ENCODE measurements around the gene PARP11.
"Not testable (repeated sequence)": the region's sequence is repeated elsewhere in the genome, so short reads cannot be mapped to it uniquely, and the experiment has no call there.

Gene PARP11

DNA sequence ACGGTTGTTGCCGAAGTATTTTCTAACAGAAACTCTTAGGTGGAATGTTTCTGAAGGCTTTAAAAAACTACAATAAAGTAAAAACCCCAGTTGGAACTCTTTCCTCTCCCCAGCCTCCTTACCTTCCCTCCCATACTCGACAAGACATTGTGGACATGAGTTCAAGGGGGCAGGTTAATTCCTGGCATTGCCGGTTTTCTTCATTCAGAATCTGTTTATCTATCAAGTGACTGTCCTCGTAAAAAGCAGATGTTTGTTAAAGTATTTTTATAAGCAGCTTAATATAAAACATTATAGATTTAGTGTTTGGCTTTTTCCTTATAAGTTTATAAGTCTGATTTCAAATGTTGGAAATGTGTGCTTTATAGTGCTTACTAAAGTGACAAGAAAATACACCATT lies 30.7 kb downstream of the PARP11 start:
- Histone ChIP-seq H2BK12ac (ENCODE audit: low read length) (no peak overlapping the region), H3K4ac (ENCODE audit: low read depth, low read length) (no peak overlapping the region), H3K4me2 (ENCODE audit: low read length) (no peak overlapping the region), H3K23ac (ENCODE audit: low read length) (no peak overlapping the region), H4K12ac (ENCODE audit: low read depth, low read length) (no peak overlapping the region), H2BK5ac (ENCODE audit: low read depth, low read length, poor library complexity) (no peak overlapping the region), H3K18ac (ENCODE audit: low read length) (no peak overlapping the region), H4K91ac (ENCODE audit: low read depth, low read length) (no peak overlapping the region), H3K79me2 (ENCODE audit: control insufficient read depth, insufficient read depth, low read length, poor library complexity) (no peaks in the 10 kb centered on the region), H3K4me1 (ENCODE audit: control insufficient read depth in 1 of 2, insufficient read depth in 2 of 2, low read length in 2 of 2) (no peaks in the 10 kb centered on the region), H3K79me1 (ENCODE audit: low read length) (no peaks in the 10 kb centered on the region), H3K27ac (ENCODE audit: low read depth, low read length) (no peak overlapping the region), H2AFZ (ENCODE audit: insufficient read depth, low read length, poor library complexity) (no peak overlapping the region), H3K9me3 (ENCODE audit: insufficient read depth, low read depth, low read length) (no peaks in the 10 kb centered on the region), H3K27me3 (ENCODE audit: insufficient read depth, low read length) (no peaks in the 10 kb centered on the region), H3K36me3 (ENCODE audit: control insufficient read depth in 1 of 2, insufficient read depth in 2 of 2, low read length in 2 of 2) (peaks cover 0 to 3% of the 10 kb centered on the region in 2 experiments), H4K8ac (ENCODE audit: low read depth, low read length) (no peak overlapping the region), H3K14ac (ENCODE audit: low read length) (no peak overlapping the region), H2AK5ac (ENCODE audit: low read length) (no peak overlapping the region), H3K4me3 (ENCODE audit: low read depth, low read length) (no peak overlapping the region), H3K9ac (ENCODE audit: low read length) (no peak overlapping the region), H2BK120ac (ENCODE audit: insufficient read depth, low read length, poor library complexity) (no peak overlapping the region)
- DNase-seq: no peak
- WGBS (ENCODE audit: extremely low coverage, insufficient coverage, insufficient read length): no CpG with 5 or more reads among the region's 5 CpGs

DNA sequence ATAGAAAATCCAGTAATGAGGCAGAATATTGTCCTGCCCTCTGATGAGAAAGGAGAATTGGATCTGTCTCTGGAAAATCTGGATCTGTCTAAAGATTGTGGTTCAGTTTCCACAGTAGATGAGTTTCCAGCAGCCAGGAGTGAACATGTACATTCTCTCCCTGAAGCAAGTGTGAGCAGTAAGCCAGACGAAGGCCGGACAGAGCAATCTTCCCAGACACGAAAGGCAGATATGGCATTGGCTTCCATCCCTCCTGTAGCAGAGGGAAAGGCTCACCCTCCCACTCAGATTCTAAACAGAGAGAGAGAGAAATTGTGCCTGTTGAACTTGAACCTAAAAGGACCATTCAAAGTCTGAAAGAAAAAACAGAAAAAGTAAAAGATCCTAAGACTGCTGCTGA lies 31.4 kb downstream of the PARP11 start:
- Histone ChIP-seq H3K9ac (ENCODE audit: low read length) (no peak overlapping the region), H2AK5ac (ENCODE audit: low read length) (no peak overlapping the region), H3K27me3 (ENCODE audit: insufficient read depth, low read length) (no peaks in the 10 kb centered on the region), H3K4me2 (ENCODE audit: low read length) (no peak overlapping the region), H2BK120ac (ENCODE audit: insufficient read depth, low read length, poor library complexity) (no peak overlapping the region), H3K4ac (ENCODE audit: low read depth, low read length) (no peak overlapping the region), H3K9me3 (ENCODE audit: insufficient read depth, low read depth, low read length) (no peaks in the 10 kb centered on the region), H3K23ac (ENCODE audit: low read length) (no peak overlapping the region), H3K79me1 (ENCODE audit: low read length) (no peaks in the 10 kb centered on the region), H2AFZ (ENCODE audit: insufficient read depth, low read length, poor library complexity) (no peak overlapping the region), H4K91ac (ENCODE audit: low read depth, low read length) (no peak overlapping the region), H3K27ac (ENCODE audit: low read depth, low read length) (no peak overlapping the region), H3K18ac (ENCODE audit: low read length) (no peak overlapping the region), H3K4me1 (ENCODE audit: control insufficient read depth in 1 of 2, insufficient read depth in 2 of 2, low read length in 2 of 2) (no peaks in the 10 kb centered on the region), H4K12ac (ENCODE audit: low read depth, low read length) (no peak overlapping the region), H3K36me3 (ENCODE audit: control insufficient read depth in 1 of 2, insufficient read depth in 2 of 2, low read length in 2 of 2) (peaks cover 0 to 3% of the 10 kb centered on the region in 2 experiments), H4K8ac (ENCODE audit: low read depth, low read length) (no peak overlapping the region), H2BK5ac (ENCODE audit: low read depth, low read length, poor library complexity) (no peak overlapping the region), H2BK12ac (ENCODE audit: low read length) (no peak overlapping the region), H3K14ac (ENCODE audit: low read length) (no peak overlapping the region), H3K79me2 (ENCODE audit: control insufficient read depth, insufficient read depth, low read length, poor library complexity) (no peaks in the 10 kb centered on the region), H3K4me3 (ENCODE audit: low read depth, low read length) (no peak overlapping the region)
- WGBS (ENCODE audit: extremely low coverage, insufficient coverage, insufficient read length): no CpG with 5 or more reads among the region's 3 CpGs
- no peak for DNase-seq

DNA sequence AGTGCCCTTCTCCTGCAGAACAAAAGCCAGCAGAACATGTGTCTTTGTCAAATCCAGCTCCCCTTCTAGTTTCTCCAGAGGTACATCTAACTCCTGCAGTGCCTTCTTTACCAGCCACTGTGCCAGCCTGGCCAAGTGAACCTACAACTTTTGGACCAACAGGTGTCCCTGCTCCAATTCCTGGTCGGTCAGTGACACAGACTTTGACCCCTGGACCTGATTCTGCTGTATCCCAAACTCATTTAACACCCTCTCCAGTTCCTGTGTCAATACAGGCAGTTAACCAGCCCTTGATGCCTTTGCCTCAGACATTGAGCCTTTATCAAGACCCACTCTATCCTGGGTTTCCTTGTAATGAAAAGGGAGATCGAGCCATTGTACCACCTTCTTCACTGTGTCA lies 32.4 kb downstream of the PARP11 start:
- not testable (repeated sequence) for H4K8ac ChIP-seq (ENCODE audit: low read depth, low read length); H3K18ac ChIP-seq (ENCODE audit: low read length); H3K4me2 ChIP-seq (ENCODE audit: low read length); H2AFZ ChIP-seq (ENCODE audit: insufficient read depth, low read length, poor library complexity); H3K79me1 ChIP-seq (ENCODE audit: low read length); H3K9ac ChIP-seq (ENCODE audit: low read length); H3K4me1 ChIP-seq (ENCODE audit: control insufficient read depth in 1 of 2, insufficient read depth in 2 of 2, low read length in 2 of 2); H2AK5ac ChIP-seq (ENCODE audit: low read length); H3K4ac ChIP-seq (ENCODE audit: low read depth, low read length); H3K9me3 ChIP-seq (ENCODE audit: insufficient read depth, low read depth, low read length); H3K27me3 ChIP-seq (ENCODE audit: insufficient read depth, low read length); H3K14ac ChIP-seq (ENCODE audit: low read length); H3K36me3 ChIP-seq (ENCODE audit: control insufficient read depth in 1 of 2, insufficient read depth in 2 of 2, low read length in 2 of 2); H3K27ac ChIP-seq (ENCODE audit: low read depth, low read length); H2BK12ac ChIP-seq (ENCODE audit: low read length); H4K12ac ChIP-seq (ENCODE audit: low read depth, low read length); H3K23ac ChIP-seq (ENCODE audit: low read length); H3K4me3 ChIP-seq (ENCODE audit: low read depth, low read length); H2BK5ac ChIP-seq (ENCODE audit: low read depth, low read length, poor library complexity); H2BK120ac ChIP-seq (ENCODE audit: insufficient read depth, low read length, poor library complexity); H4K91ac ChIP-seq (ENCODE audit: low read depth, low read length); H3K79me2 ChIP-seq (ENCODE audit: control insufficient read depth, insufficient read depth, low read length, poor library complexity); DNase-seq
- no CpG with 5 or more reads among the region's 2 CpGs for WGBS (ENCODE audit: extremely low coverage, insufficient coverage, insufficient read length)

DNA sequence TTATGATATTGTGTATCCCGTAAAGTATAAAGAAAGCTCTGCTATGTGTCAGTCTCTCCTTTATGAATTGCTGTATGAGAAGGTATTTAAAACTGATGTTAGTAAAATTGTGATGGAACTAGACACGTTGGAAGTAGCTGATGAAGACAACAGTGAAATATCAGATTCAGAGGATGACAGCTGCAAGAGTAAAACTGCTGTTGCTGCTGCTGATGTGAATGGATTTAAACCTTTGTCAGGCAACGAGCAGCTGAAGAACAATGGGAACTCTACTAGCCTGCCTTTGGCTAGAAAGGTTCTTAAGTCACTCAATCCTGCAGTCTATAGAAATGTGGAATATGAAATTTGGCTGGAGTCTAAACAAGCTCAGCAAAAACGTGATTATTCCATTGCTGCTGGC lies 33.5 kb downstream of the PARP11 start:
- not testable (repeated sequence) for H3K9ac ChIP-seq (ENCODE audit: low read length); H3K27me3 ChIP-seq (ENCODE audit: insufficient read depth, low read length); DNase-seq; H4K12ac ChIP-seq (ENCODE audit: low read depth, low read length); H2AFZ ChIP-seq (ENCODE audit: insufficient read depth, low read length, poor library complexity); H4K8ac ChIP-seq (ENCODE audit: low read depth, low read length); H3K79me1 ChIP-seq (ENCODE audit: low read length); H3K23ac ChIP-seq (ENCODE audit: low read length); H3K9me3 ChIP-seq (ENCODE audit: insufficient read depth, low read depth, low read length); H3K4me2 ChIP-seq (ENCODE audit: low read length); H2BK120ac ChIP-seq (ENCODE audit: insufficient read depth, low read length, poor library complexity); H3K4me1 ChIP-seq (ENCODE audit: control insufficient read depth in 1 of 2, insufficient read depth in 2 of 2, low read length in 2 of 2); H4K91ac ChIP-seq (ENCODE audit: low read depth, low read length); H3K4ac ChIP-seq (ENCODE audit: low read depth, low read length); H3K4me3 ChIP-seq (ENCODE audit: low read depth, low read length); H3K27ac ChIP-seq (ENCODE audit: low read depth, low read length); H3K14ac ChIP-seq (ENCODE audit: low read length); H2AK5ac ChIP-seq (ENCODE audit: low read length); H2BK12ac ChIP-seq (ENCODE audit: low read length); H2BK5ac ChIP-seq (ENCODE audit: low read depth, low read length, poor library complexity); H3K18ac ChIP-seq (ENCODE audit: low read length); H3K36me3 ChIP-seq (ENCODE audit: control insufficient read depth in 1 of 2, insufficient read depth in 2 of 2, low read length in 2 of 2); H3K79me2 ChIP-seq (ENCODE audit: control insufficient read depth, insufficient read depth, low read length, poor library complexity)
- WGBS (ENCODE audit: extremely low coverage, insufficient coverage, insufficient read length): no CpG with 5 or more reads among the region's 4 CpGs

Data from trophoblast cell (in vitro differentiated cells and primary cell).